HFFc6 (cell line): Measurements from ENCODE around the gene CD164L2. TPM values are rescaled to one million over a fixed set of nuclear protein-coding genes. Genes with fewer than 3 reads are reported as not detected.

ENCODE experiments used
- DNase-seq: peaks from one replicate; pipeline ENCODE4 v3.0.0-alpha.2; 2018
- H3K27ac Mint-ChIP-seq: 2 replicates; pipeline ENCODE4 v1.8.0; 2020; ENCODE audit warnings: mild to moderate bottlenecking, mixed read lengths
- H3K27me3 Mint-ChIP-seq: 2 replicates; pipeline ENCODE4 v1.8.0; 2021; ENCODE audit warnings: mild to moderate bottlenecking, moderate library complexity, mixed read lengths; ENCODE audit not compliant: insufficient read depth
- H3K36me3 Mint-ChIP-seq: 2 replicates; pipeline ENCODE4 v1.8.0; 2021; ENCODE audit warnings: low read depth, mixed read lengths
- H3K4me1 Mint-ChIP-seq: 2 replicates; pipeline ENCODE4 v1.8.0; 2020; ENCODE audit warnings: low read depth, mixed read lengths
- H3K4me3 Mint-ChIP-seq: 2 replicates; pipeline ENCODE4 v1.8.0; 2020; ENCODE audit warnings: mild to moderate bottlenecking, moderate library complexity, mixed read lengths
- H3K9me3 Mint-ChIP-seq: 2 replicates; pipeline ENCODE4 v1.8.0; 2020; ENCODE audit warnings: mild to moderate bottlenecking, mixed read lengths
- total RNA-seq, 6 experiments: library from RNA; stranded (reverse); fragmentation: NEBNext Ultra II Directional; extraction: Animal tissue kit (Norgen Biotek cat#: 25700); gene quantifications; 2 replicates in 1 of 6; 3 replicates in 5 of 6; pipeline ENCODE4 v1.2.3, GENCODE V29; 2021
- TF ChIP-seq, protein P1 (sequence below): fragments of 200-600 bp; sonication (generic); IDR thresholded peaks from 2 replicates; pipeline ENCODE4 v1.5.0; 2021; ENCODE audit warnings: antibody characterized with exemption, mild to moderate bottlenecking

Gene CD164L2
- total RNA-seq, 6 experiments from 2014 or later, result not detected

DNA sequence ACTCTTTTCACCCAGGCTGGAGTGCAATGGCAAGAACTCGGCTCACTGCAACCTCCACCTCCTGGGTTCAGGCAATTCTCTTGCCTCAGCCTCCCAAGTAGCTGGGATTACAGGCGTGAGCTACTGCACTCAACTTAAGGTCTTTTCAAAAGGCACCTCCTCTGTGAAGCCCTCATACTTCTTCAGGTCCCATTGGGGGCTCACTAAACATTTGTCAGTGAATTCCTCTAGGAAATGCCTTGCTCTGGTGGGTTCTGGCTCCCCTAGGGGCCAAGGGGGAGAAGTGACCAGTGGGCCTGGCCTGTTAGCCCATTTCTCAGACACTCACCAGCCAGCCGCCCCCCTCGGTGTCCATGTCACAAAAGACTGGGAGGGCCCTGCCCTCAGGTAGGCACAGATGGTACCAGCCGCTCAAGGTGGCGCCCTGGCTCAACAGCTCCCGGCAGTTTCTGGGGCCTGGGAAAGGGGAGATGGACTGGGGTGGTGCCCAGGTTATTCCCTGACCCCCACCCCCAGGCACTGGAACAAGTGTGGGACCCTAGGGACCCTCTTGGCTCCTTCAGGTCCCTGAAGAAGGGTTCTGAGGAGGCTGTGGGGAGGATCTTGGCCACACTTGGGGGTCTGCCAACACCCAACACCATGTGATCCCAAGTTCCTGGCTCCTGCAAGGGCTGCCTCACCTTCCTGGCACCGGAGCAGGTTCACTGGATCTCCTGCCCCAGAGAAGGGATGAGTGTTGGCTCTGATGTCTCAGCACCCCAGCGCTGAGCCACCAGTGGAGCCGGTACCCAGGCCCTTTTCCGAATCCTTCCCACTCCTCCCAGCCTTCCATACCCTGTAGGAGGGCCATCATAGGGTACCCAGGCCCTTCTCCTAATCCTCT, 10.1 kb downstream of the CD164L2 start:
- Mint-ChIP-seq H3K4me1 (peaks cover 10% of the 10 kb centered on the region), H3K36me3 (no peaks in the 10 kb centered on the region), H3K27me3 (peaks cover 11% of the 10 kb centered on the region; the same call in 1 of the 2 replicates), H3K9me3 (no peaks in the 10 kb centered on the region), H3K27ac (no peak overlapping the region), H3K4me3 (no peak overlapping the region)
- DNase-seq, result no peak
- TF ChIP-seq, protein P1, sequence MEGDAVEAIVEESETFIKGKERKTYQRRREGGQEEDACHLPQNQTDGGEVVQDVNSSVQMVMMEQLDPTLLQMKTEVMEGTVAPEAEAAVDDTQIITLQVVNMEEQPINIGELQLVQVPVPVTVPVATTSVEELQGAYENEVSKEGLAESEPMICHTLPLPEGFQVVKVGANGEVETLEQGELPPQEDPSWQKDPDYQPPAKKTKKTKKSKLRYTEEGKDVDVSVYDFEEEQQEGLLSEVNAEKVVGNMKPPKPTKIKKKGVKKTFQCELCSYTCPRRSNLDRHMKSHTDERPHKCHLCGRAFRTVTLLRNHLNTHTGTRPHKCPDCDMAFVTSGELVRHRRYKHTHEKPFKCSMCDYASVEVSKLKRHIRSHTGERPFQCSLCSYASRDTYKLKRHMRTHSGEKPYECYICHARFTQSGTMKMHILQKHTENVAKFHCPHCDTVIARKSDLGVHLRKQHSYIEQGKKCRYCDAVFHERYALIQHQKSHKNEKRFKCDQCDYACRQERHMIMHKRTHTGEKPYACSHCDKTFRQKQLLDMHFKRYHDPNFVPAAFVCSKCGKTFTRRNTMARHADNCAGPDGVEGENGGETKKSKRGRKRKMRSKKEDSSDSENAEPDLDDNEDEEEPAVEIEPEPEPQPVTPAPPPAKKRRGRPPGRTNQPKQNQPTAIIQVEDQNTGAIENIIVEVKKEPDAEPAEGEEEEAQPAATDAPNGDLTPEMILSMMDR, result peak; percentile 57

DNA sequence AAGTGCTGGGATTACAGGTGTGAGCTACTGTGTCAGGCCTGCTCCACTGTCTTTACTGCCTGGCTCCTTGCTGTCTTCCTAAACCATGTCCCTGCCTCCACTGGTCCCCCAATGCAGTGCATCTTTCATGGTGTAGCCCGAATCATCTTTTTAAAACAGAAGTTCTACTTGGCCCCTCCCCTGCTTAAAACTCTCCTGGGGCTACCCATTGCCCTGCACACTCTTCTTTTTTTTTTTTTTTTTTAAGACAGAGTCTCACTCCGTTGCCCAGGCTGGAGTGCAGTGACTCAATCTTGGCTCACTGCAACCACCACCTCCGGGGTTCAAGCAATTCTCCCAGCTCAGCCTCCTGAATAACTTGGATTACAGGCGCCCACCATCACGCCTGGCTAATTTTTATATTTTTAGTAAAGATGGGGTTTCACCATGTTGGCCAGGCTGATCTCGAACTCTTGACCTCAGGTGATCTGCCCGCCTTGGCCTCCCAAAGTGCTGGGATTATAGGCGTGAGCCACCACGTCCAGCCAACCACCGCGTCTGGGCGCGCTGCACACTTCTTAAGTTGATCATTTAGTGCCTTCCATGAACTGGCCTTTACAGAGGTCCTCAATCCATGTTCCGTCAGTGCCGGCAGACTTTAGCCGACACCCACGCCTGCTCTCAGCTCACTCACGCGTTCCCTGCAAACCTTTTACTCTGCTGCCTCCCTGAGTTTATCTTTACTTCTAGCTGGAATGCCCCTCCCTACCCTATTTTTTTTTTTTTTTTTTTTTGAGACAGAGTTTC, 10.9 kb downstream of the CD164L2 start:
- TF ChIP-seq, protein P1, result no peak
- Mint-ChIP-seq H3K9me3 (no peaks in the 10 kb centered on the region), H3K27me3 (peaks cover 11% of the 10 kb centered on the region; the same call in 1 of the 2 replicates), H3K36me3 (no peaks in the 10 kb centered on the region), H3K4me3 (no peak overlapping the region), H3K4me1 (peaks cover 16% of the 10 kb centered on the region), H3K27ac (no peak overlapping the region)
- DNase-seq, result no peak

DNA sequence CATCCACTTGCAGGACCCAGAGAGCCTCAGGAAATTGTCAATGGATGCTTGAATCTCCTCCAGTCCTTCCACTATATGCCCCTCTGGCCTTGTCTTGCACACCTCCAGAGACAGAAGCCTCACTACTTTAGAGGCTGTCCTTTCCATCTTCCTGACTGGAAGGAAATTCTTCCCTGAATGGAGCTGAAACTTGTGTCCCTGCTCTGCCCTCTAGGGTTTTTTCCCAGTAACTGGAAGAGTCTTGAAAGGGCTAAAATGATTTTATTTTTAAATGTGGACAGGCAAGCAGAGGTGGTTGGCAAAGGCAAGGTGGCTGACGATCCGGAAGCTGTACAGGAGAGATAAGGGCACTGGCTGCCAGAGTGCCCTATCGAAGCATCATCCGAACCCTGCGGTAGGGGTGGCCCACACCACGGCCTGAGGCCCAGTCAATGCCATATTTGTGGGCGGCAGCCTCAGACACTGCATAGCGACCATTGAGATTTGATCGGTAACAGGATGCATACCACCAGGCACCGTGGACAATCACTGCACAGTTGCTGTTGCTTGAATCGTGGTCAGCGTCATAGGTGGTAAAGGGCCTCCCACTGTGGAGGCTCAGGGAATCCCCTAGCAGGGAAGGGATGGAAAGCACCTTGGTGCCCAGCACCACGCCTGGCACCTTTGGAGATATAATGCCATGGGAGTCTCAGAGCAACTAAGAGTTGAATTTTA, 14.1 kb downstream of the CD164L2 start:
- no peak overlapping the region for H3K27ac Mint-ChIP-seq
- no peaks in the 10 kb centered on the region for H3K9me3 Mint-ChIP-seq
- no peak overlapping the region; the same call in 1 of the 2 replicates for H3K4me3 Mint-ChIP-seq
- H3K36me3 Mint-ChIP-seq, result no peaks in the 10 kb centered on the region
- peaks cover 30% of the 10 kb centered on the region for H3K4me1 Mint-ChIP-seq
- TF ChIP-seq, protein P1, result peak; percentile 65
- H3K27me3 Mint-ChIP-seq, result peaks cover 3% of the 10 kb centered on the region
- peak; percentile 19 for DNase-seq

DNA sequence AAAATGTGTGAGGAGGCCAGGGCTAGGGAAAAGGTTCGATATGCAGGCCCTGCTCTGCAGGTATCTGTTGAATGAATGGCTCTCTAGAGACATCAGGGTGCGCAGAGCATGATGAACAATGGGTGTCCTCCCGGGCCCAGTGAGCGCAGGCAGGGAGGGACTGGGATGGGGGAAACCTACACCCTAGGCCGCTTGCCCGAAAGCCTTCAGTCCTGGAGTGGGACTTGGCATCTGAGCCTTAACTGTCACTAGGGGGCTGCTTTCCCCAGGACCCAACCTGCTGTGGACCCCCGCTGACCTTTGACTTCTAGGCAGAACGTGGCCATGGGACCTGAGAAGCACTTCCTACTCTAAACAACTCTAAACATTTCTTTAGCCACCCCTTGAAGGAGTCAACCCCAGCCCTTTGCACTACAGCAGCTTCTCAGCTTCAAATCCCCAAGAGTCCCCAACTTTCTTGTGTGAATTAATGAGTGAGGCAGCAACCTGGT, 15.9 kb downstream of the CD164L2 start:
- peaks cover 24% of the 10 kb centered on the region for H3K4me1 Mint-ChIP-seq
- TF ChIP-seq, protein P1, result no peak
- peaks cover 2% of the 10 kb centered on the region for H3K27me3 Mint-ChIP-seq
- H3K4me3 Mint-ChIP-seq, result peak overlapping the region; percentile 88
- no peaks in the 10 kb centered on the region for H3K9me3 Mint-ChIP-seq
- H3K36me3 Mint-ChIP-seq, result peaks cover 9% of the 10 kb centered on the region; the same call in 1 of the 2 replicates
- no peak for DNase-seq
- peak overlapping the region; percentile 81 for H3K27ac Mint-ChIP-seq
